Astrocyte of the spinal cord (primary cell): ENCODE results near the gene BLZF1.

ENCODE experiments used
- DNase-seq: peaks from one replicate; pipeline ENCODE4 v3.0.0; 2011; ENCODE audit warnings: low read depth, low spot score
- H3K4me3 ChIP-seq: 2 replicates; pipeline ENCODE4 v1.5.1; 2011; ENCODE audit warnings: low read depth, mild to moderate bottlenecking, low read length, moderate library complexity
- CTCF ChIP-seq: IDR thresholded peaks from 2 replicates; pipeline ENCODE4 v1.5.1; 2012; ENCODE audit warnings: low read depth, mild to moderate bottlenecking, low read length, inconsistent platforms
- in situ Hi-C: cut with HindIII; loops from 2 replicates; pipeline ENCODE4 v1.10.0; 2017; ENCODE audit warnings: low sequenced_read_pairs

BLZF1 gene

GRCh38 chr1:169367686-169368405, at the start of gene BLZF1, which contains the start of gene NME7:
TSS of gene BLZF1 (plus strand) at chr1:169368195. CDS start at chr1:169369523, 1,328 bp downstream.
TSS of gene NME7 (minus strand) at chr1:169367797. CDS start at chr1:169367710, 87 bp downstream.
- in situ Hi-C loops: no loop called here
- DNase-seq: peak; percentile 99
- no peak for TF ChIP-seq CTCF
- peak within 1 kb of the TSS; percentile 95 for H3K4me3 ChIP-seq

GRCh38 chr1:169318536-169319244, 49.3 kb upstream of the BLZF1 start:
- no peak for TF ChIP-seq CTCF
- H3K4me3 ChIP-seq: no peak overlapping the region
- in situ Hi-C loops: no loop called here
- no peak for DNase-seq

- in situ Hi-C loops: no loop called here
- TF ChIP-seq CTCF: no peak
- H3K4me3 ChIP-seq: no peak overlapping the region
- DNase-seq: peak; percentile 44
Measured at GRCh38 chr1:169321539-169321938, 46.5 kb upstream of the BLZF1 start.

GRCh38 chr1:169322138-169322537, 45.9 kb upstream of the BLZF1 start:
- in situ Hi-C loops: no loop called here
- no peak for TF ChIP-seq CTCF

GRCh38 chr1:169325117-169325516, 42.9 kb upstream of the BLZF1 start:
- TF ChIP-seq CTCF: no peak
- in situ Hi-C loops: no loop called here

More at GRCh38 chr1:169322138-169322537, 45.9 kb upstream of the BLZF1 start:
- no peak overlapping the region for H3K4me3 ChIP-seq
- no peak for DNase-seq

GRCh38 chr1:169326261-169326955, 41.6 kb upstream of the BLZF1 start:
- DNase-seq: no peak

More at GRCh38 chr1:169325117-169325516, 42.9 kb upstream of the BLZF1 start:
- DNase-seq: no peak
- no peak overlapping the region for H3K4me3 ChIP-seq

More at GRCh38 chr1:169326261-169326955, 41.6 kb upstream of the BLZF1 start:
- TF ChIP-seq CTCF: no peak
- no peak overlapping the region for H3K4me3 ChIP-seq
- in situ Hi-C loops: no loop called here
